ENCODE measurements around the gene RHEBL1.

GRCh38 chr12:49019120-49019430 lies 50.7 kb downstream of the RHEBL1 start:
- TF ChIP-seq EP300 (IDR thresholded peaks at IDR 0.05) (no peak), POLR2A (IDR thresholded peaks at IDR 0.05) (no peak)

Measured in ovary (tissue), 1 donor.